ENCODE measurements around the gene PTOV1. TPM values are rescaled to one million over a fixed set of nuclear protein-coding genes. Genes with fewer than 3 reads are reported as not detected.
A peak's percentile ranks its signal among the peaks of the same experiment; 100 is the strongest.

PTOV1 gene
- total RNA-seq (2014; rRNA removed; shearing (Covaris generic)) (101 and 124 TPM in 2 replicates), total RNA-seq (2022) (105 and 114 TPM in 2 replicates), Bru-seq, nascent RNA (percentile 58 among the genes with signal in this experiment), BruChase-seq, experiment 1, labeled RNA remaining after a 6-hour chase (percentile 69 among the genes with signal in this experiment), BruChase-seq, experiment 2, labeled RNA remaining after a 2-hour chase (percentile 69 among the genes with signal in this experiment)
- long read RNA-seq, transcript PTOV1-205 (1 exons, 1,880 nt): minor isoform, 16 of 155 reads
- long read RNA-seq, transcript PTOV1-220 (13 exons, 1,587 nt): minor isoform, 22 of 155 reads
- long read RNA-seq, transcript PTOV1-212 (13 exons, 1,577 nt): major isoform, 70 of 155 reads
- long read RNA-seq, partial matches to known transcripts: 10 of 155 reads
- long read RNA-seq, other reads (novel, unspliced or antisense): 33 of 155 reads

GRCh38 chr19:49850487-49851342 is at the start of gene PTOV1:
Gene PTOV1 (plus strand): TSS chr19:49851159.
- ChIA-PET CTCF (ENCODE audit: unreplicated experiment) (no interaction called here), POLR2A (interaction anchor here (0.7 to 2.0 kb wide), 3 partner anchors 19 to 38 kb away, joined by 3 to 8 read pairs (median 3); partner anchors contain the start of genes FUZ and MED25)
- Histone ChIP-seq H3K36me3 (ENCODE audit: insufficient read depth, low read length) (peaks cover 24% of the 10 kb centered on the region; the same call in 1 of the 2 replicates), H2AFZ (ENCODE audit: low read length) (peak within 1 kb of the TSS; percentile 70), H3K4me3 (ENCODE audit: low read depth, low read length, poor library complexity, severe bottlenecking) (peak within 1 kb of the TSS; percentile 88), H3K9me3 (ENCODE audit: low read length) (no peaks in the 10 kb centered on the region), H3K4me2 (ENCODE audit: low read length) (peak within 1 kb of the TSS; percentile 94), H3K27ac (ENCODE audit: low read depth, low read length, poor library complexity, severe bottlenecking) (peak within 1 kb of the TSS; percentile 87), H3K4me1 (ENCODE audit: insufficient read depth, low read length, poor library complexity, severe bottlenecking) (peaks cover 28% of the 10 kb centered on the region), H3K79me2 (ENCODE audit: insufficient read depth, low read depth, low read length) (peaks cover 24% of the 10 kb centered on the region), H4K20me1 (ENCODE audit: insufficient read depth, low read length) (peaks cover 20% of the 10 kb centered on the region), H3K9me2 (ENCODE audit: insufficient read depth, low read length) (no peaks in the 10 kb centered on the region)
- peak; percentile 97 for DNase-seq (ENCODE audit: low spot score)
- intact Hi-C loops (cut with micrococcal nuclease; ENCODE audit: unreplicated experiment): loop anchor here (1.0 to 2.0 kb wide), 2 partner anchors 28 to 74 kb away; no protein-coding TSS in a partner anchor
- no TSS peak for BruUV-seq (replicated peaks)
- TF ChIP-seq EZH2phosphoT487 (IDR thresholded peaks at IDR 0.05; ENCODE audit: borderline replicate concordance, low read depth, low read length): no peak
- TF ChIP-seq CTCF (conservative IDR thresholded peaks at IDR 0.05; ENCODE audit: low read length): no peak

GRCh38 chr19:49801401-49801888 is 49.5 kb upstream of the PTOV1 start:
- no peak overlapping the region for H3K4me3 ChIP-seq (ENCODE audit: low read depth, low read length, poor library complexity, severe bottlenecking)
- no peak for TF ChIP-seq EZH2phosphoT487 (IDR thresholded peaks at IDR 0.05; ENCODE audit: borderline replicate concordance, low read depth, low read length)
- no peak for TF ChIP-seq CTCF (conservative IDR thresholded peaks at IDR 0.05; ENCODE audit: low read length)
- intact Hi-C loops (cut with micrococcal nuclease; ENCODE audit: unreplicated experiment): no loop called here
- CTCF ChIA-PET (ENCODE audit: unreplicated experiment): no interaction called here
- H2AFZ ChIP-seq (ENCODE audit: low read length): no peak overlapping the region
- POLR2A ChIA-PET: no interaction called here
- peaks cover 81% of the 10 kb centered on the region for H3K36me3 ChIP-seq (ENCODE audit: insufficient read depth, low read length)
- no peak for DNase-seq (ENCODE audit: low spot score)
- no peaks in the 10 kb centered on the region for H4K20me1 ChIP-seq (ENCODE audit: insufficient read depth, low read length)
- no peak overlapping the region for H3K4me2 ChIP-seq (ENCODE audit: low read length)
- no peaks in the 10 kb centered on the region for H3K79me2 ChIP-seq (ENCODE audit: insufficient read depth, low read depth, low read length)
- no peak overlapping the region for H3K27ac ChIP-seq (ENCODE audit: low read depth, low read length, poor library complexity, severe bottlenecking)
- H3K4me1 ChIP-seq (ENCODE audit: insufficient read depth, low read length, poor library complexity, severe bottlenecking): no peaks in the 10 kb centered on the region
- H3K9me2 ChIP-seq (ENCODE audit: insufficient read depth, low read length): no peaks in the 10 kb centered on the region
- BruUV-seq (replicated peaks): no TSS peak
- no peaks in the 10 kb centered on the region for H3K9me3 ChIP-seq (ENCODE audit: low read length)
